ENCODE measurements around the gene GATB. TPM values are rescaled to one million over a fixed set of nuclear protein-coding genes. Genes with fewer than 3 reads are reported as not detected.

The GATB gene
- polyA plus RNA-seq, 1 donor, result 35.6 TPM

DNA sequence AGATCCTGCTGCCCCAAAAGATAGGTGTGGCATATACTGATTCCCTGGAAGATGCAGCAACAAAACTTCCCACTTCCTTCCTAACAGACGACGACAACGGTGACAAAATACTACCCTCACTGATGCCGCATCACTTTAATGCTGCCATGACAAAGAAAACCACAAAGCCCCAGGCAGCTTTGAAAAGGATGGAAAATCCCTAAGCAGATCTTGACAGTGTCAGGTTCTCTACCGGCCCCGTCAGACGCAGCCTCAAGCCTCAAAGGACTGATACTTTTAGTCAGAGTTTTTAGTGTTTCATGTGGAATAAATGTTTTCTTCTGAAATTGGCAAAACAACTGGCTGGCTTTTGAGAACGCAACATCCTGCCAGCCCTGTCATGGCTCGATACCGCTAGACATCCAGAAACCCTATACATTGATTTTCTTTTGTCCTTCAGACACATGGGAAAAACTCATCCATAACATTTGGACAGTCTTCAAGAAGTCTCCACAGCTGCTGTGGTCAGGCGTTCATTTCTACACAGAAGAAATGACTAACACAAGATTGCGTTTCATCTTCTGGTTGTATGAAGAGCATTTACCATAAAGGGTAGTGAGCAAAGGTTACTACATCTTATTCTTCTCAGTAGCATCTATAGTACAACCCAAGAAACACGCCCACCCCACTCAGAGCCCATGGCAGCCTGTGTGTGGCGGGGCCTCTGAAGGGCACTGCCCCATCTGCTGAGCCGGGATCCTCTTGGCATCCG is 60.1 kb downstream of the GATB start:
- DNase-seq, result no peak

- no peak for DNase-seq
Observed at GRCh38 chr4:151698213-151698612, 62.6 kb downstream of the GATB start.

- DNase-seq, result no peak
Observed at GRCh38 chr4:151694961-151695720, 65.7 kb downstream of the GATB start.

GRCh38 chr4:151692821-151693673 is 67.8 kb downstream of the GATB start:
- DNase-seq, result no peak

DNA sequence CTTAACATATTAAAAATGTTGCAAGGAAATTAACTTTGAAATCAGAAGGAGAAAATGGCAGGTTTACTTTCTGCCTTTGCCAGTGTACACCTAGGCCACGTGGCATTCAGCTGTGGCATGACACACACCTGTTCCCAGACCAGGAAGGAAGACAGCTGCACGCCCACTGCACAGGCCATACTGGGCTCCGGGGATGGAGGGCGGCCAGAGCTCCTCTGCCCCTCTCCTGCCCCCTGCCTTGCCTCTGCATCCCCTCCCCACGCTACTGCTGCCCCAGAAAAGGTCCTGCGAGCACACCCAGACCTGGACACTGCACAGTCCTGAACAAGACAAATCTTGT is 68.4 kb downstream of the GATB start:
- DNase-seq, result no peak

DNA sequence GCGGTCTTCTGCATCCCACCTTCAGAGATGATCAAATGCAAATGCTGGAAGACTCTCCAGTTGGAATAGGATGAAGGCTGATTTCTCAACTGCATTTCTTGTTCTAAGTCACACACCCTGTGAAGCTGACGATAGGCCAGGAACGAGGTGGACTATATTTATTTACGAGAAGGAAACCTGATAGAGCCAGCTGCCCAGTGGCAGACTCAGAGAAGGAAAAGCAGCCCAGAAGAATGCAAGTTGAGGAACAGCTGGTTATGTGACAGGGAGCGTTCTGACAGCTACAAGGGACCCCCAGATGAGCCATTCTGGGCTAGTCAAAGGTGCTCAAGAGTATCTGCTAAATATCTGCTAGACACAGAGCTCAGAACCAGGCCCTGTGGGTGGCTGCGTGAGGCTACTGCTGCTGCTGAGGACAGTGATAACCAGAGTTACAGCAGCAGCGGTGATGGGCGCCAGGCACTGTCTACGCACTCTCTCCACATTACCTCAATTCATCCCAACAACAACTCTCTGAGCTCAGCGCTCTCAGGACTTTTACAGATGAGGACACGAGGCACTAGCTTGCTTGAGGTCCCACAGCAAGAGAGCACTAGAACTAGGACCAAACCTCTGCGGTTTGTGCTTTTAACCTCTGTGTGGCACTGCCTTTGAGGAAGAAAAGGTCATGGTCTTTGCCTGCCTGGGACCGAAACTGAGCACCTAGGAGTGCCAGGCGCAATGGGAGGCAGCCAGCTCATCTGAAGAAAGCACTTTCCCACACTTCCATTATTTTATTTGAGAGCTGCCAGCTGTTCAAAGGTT is 69.0 kb downstream of the GATB start:
- no peak for DNase-seq

GRCh38 chr4:151690876-151691275 is 69.9 kb downstream of the GATB start:
- no peak for DNase-seq

DNA sequence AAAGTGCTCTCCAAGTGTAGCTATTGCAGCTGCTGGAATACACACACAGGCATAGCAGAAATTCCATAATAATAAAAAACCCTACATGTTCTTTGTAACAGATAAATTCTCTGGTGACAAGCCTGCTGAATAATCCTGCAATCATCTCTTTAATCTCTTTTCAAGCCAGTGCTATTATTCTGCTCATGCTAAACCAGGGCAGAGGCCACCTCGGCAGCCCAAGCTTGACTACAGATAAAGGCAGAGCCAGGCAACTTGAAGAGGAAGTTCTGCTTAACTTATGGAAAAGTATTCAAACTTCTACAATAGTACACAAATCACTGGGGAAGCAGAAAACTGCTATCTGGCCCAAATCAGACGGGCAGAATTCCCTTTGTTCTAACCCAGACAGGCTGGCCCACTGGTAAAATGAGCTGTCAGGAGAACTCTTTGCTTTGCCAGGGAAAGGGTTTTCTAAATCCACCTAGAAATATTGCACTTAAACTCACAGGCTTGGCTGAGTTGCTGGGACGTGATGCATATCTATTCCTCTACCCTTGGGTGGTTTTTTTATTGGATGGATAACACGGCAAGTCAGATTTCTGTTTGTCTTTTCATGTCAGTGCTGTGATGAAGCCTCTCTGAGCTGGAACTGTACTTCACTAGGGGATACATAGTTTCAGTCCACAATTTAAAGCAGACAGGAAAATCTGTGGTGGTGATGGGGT is 70.5 kb downstream of the GATB start:
- no peak for DNase-seq

- DNase-seq, result no peak
Observed at GRCh38 chr4:151689211-151689991, 71.4 kb downstream of the GATB start.

GRCh38 chr4:151688785-151689043 is 72.1 kb downstream of the GATB start:
- DNase-seq, result no peak

DNA sequence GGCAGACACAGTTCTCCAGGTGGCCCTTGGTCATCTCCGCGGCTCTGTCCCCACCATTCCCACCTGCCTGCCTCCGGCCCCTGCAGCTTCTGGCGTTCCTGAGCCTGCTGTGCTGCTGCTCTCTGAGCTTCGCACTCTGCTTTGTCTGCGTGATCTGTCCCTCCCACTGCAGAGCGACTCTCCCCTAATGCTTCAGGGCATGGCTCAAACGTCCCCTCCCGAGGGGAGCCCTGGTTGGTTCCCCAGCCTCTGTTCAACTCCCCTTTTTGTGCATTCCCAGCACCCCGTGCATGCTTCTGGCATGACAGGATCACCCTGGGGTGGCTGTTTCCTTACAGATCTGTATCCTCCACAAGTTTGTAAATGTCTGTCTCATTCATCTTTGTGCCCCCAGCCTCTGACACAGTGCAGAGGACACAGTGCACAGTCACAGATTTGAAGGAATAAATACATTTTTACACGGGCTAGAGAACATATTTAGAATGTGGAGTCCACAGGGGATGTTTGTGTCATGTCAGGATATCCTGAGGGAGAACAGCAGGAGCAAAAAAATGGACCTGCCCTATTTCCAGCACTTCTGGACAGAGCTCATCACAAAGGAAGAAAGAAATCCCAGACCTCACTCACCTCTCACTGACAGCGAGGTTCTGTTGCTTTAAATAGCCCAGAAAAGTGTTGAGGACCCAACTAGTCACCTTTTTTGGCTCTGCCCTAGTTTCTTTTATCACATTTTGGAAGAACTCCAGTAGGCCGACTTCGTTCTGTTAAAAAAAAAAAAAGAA is 72.6 kb downstream of the GATB start:
- no peak for DNase-seq

DNA sequence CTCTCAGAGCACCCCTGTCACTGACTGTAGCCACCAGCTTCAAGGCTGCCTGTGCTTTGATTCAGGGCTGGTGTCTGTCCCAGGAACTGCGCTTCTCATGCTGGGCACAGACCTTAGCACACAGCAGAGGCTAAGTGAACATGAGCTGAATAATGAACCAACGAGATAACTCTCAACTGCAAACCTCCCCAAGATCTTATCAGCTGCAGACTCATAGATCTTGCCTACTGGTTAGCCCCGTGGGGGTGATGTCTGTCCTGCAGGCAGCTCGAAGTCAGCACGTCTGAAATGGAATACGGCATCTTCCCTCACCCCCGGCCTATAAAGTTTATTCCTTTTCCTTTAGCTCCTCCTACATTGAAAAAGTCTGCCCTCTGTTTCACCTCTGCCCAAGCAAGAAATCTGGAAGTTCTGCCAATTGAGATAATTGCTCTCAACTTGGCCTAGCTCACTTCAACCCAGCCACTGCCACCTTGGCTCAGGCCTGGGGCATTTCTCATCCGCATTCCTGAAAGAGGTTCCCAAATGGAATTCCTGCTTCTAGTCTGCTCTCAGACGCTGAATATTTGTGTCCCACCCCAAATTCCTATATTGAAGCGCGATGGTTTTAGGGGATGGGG is 73.7 kb downstream of the GATB start:
- DNase-seq, result no peak

GRCh38 chr4:151685303-151685702 is 75.5 kb downstream of the GATB start:
- no peak for DNase-seq

GRCh38 chr4:151681085-151681484 is 79.7 kb downstream of the GATB start:
- DNase-seq, result no peak

DNA sequence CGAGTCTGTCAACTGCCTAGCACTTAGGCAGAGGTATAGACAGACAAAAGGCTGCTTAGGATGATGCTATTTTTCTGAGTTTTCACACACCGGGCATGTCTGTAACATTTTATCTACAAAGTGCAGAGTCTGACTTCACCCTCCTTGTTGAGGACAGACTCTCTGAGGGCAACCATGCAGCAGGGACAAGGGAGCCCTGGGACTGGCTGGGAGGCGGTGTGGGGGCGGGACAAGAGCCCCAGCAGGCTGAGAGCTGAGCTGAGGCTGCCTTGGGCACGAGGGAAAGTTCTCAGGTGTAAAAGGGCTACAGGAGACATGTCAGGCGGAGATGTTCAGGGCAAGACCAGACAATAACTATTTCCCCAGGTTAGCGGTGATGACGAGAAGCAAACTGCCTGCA is 81.6 kb downstream of the GATB start:
- no peak for DNase-seq

- no peak for DNase-seq
Observed at GRCh38 chr4:151678048-151678872, 82.5 kb downstream of the GATB start.

DNA sequence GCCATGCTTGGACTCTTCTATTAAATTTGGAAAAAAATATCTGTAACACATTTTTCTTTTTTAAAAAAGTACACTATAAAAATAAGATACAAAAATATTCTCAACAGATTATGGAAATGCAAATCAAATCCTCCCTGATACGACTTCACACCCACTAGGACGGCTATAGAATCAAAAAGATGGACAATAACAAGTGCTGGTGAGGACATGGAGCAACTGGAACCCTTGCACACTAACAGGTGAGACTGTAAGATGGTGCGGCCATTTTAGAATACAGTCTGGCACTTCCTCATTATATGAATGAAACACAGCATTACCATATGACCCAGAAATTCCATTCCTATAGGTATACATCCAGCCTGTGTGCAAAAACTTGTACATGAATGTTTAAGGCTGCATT is 83.6 kb downstream of the GATB start:
- DNase-seq, result no peak

- DNase-seq, result no peak
Observed at GRCh38 chr4:151676301-151676700, 84.5 kb downstream of the GATB start.
